Measurements from ENCODE around the gene CASKIN1.
"Not testable (repeated sequence)": the region's sequence is repeated elsewhere in the genome, so short reads cannot be mapped to it uniquely, and the experiment has no call there.

Gene CASKIN1

DNA sequence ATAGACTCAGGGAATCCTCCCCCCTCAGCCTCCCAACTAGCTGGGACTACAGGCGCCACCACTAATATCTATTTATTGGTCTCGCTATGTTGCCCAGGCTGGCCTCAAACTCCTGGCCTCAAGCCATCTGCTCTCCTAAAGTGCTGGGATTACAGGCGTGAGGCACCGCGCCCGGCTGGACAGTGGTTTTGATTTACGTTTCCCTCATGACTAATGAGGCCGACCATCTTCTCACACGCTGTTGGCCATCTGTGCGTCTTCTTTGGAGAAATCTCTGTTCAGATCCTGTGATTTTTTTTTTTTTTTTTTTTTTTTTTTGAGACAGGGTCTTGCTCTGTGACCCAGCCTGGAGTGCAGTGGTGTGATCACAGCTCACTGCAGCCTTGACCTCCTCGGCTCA lies 67.2 kb downstream of the CASKIN1 start:
- not testable (repeated sequence) for DNase-seq

DNA sequence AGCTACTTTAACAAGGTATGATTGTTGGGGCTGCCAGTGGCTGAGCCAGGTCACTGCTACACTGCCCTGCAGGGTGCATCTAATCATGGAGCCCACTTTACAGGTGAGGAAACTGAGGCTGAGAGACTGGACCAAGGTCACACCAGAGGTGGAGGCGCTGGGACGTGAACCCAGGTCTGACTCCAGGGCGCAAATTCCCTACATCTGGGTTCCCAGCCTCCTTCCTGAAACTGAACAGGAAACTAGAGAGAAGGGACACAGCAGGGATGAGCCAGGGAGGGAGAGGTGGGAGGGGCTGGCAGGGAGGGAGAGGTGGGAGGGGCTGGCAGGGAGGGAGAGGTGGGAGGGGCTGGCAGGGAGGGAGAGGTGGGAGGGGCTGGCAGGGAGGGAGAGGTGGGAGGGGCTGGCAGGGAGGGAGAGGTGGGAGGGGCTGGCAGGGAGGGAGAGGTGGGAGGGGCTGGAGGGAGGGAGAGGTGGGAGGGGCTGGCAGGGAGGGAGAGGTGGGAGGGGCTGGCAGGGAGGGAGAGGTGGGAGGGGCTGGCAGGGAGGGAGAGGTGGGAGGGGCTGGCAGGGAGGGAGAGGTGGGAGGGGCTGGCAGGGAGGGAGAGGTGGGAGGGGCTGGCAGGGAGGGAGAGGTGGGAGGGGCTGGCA lies 68.7 kb downstream of the CASKIN1 start:
- not testable (repeated sequence) for DNase-seq
